DOHH2 (cell line): ENCODE results near the gene GSG1L.

Experiments used
- CTCF ChIP-seq: fragments of 200-600 bp; sonication (generic); IDR thresholded peaks from one replicate; pipeline ENCODE4 v1.5.1; 2014; ENCODE audit warnings: antibody characterized with exemption, mild to moderate bottlenecking, low read depth, low read length; ENCODE audit not compliant: poor library complexity, severe bottlenecking
- EZH2phosphoT487 ChIP-seq: fragments of 200-600 bp; sonication (generic); IDR thresholded peaks from 2 replicates; pipeline ENCODE4 v1.6.1; 2017; ENCODE audit warnings: borderline replicate concordance, mild to moderate bottlenecking, antibody characterized with exemption, low read length, moderate library complexity, mixed read lengths

- no peak for TF ChIP-seq CTCF
- no peak for TF ChIP-seq EZH2phosphoT487
Measured at GRCh38 chr16:28092721-28093384, 29.3 kb upstream of the GSG1L start.
